HEK293 (cell line): ENCODE results near the gene MTHFD1L.

Source experiments
- ZBTB21 ChIP-seq: fragments of 450-650 bp; formaldehyde crosslinking; IDR thresholded peaks from 2 replicates; pipeline ENCODE4 v1.5.1; 2017; ENCODE audit warnings: missing biosample characterization, missing genetic modification characterization
- ZFP37 ChIP-seq: fragments of 450-650 bp; formaldehyde crosslinking; IDR thresholded peaks from 2 replicates; pipeline ENCODE4 v1.5.1; 2016; ENCODE audit warnings: missing biosample characterization, missing genetic modification characterization
- ZNF138 ChIP-seq: fragments of 450-650 bp; formaldehyde crosslinking; IDR thresholded peaks from 2 replicates; pipeline ENCODE4 v1.5.1; 2016; ENCODE audit warnings: missing biosample characterization, missing genetic modification characterization, borderline replicate concordance
- ZNF140 ChIP-seq: fragments of 450-650 bp; formaldehyde crosslinking; IDR thresholded peaks from 2 replicates; pipeline ENCODE4 v1.5.1; 2016; ENCODE audit warnings: missing biosample characterization, missing genetic modification characterization
- ZNF18 ChIP-seq: fragments of 450-650 bp; formaldehyde crosslinking; IDR thresholded peaks from 2 replicates; pipeline ENCODE4 v1.5.1; 2016; ENCODE audit warnings: missing biosample characterization, missing genetic modification characterization
- ZNF19 ChIP-seq: fragments of 450-650 bp; formaldehyde crosslinking; IDR thresholded peaks from 2 replicates; pipeline ENCODE4; 2016; ENCODE audit warnings: missing biosample characterization, missing genetic modification characterization, low read depth
- ZNF202 ChIP-seq: fragments of 450-650 bp; formaldehyde crosslinking; IDR thresholded peaks from 2 replicates; pipeline ENCODE4 v1.5.1; 2016; ENCODE audit warnings: missing biosample characterization, missing genetic modification characterization, borderline replicate concordance
- ZNF266 ChIP-seq: fragments of 450-650 bp; formaldehyde crosslinking; IDR thresholded peaks from 2 replicates; pipeline ENCODE4 v1.5.1; 2016; ENCODE audit warnings: missing biosample characterization, missing genetic modification characterization, low read depth
- ZNF292 ChIP-seq: fragments of 450-650 bp; formaldehyde crosslinking; IDR thresholded peaks from 2 replicates; pipeline ENCODE4 v1.5.1; 2016; ENCODE audit warnings: low read depth, missing biosample characterization, missing genetic modification characterization, borderline replicate concordance
- ZNF404 ChIP-seq: fragments of 450-650 bp; formaldehyde crosslinking; IDR thresholded peaks from 2 replicates; pipeline ENCODE4 v1.5.1; 2017; ENCODE audit warnings: missing biosample characterization, missing genetic modification characterization
- ZNF433 ChIP-seq: fragments of 450-650 bp; formaldehyde crosslinking; IDR thresholded peaks from 2 replicates; pipeline ENCODE4 v1.5.1; 2016; ENCODE audit warnings: missing biosample characterization, missing genetic modification characterization, low read depth
- ZNF510 ChIP-seq: fragments of 450-650 bp; formaldehyde crosslinking; IDR thresholded peaks from 2 replicates; pipeline ENCODE4 v1.5.1; 2018; ENCODE audit warnings: mild to moderate bottlenecking, missing genetic modification characterization, missing biosample characterization; ENCODE audit not compliant: insufficient replicate concordance
- ZNF514 ChIP-seq: fragments of 450-650 bp; formaldehyde crosslinking; IDR thresholded peaks from 2 replicates; pipeline ENCODE4 v1.5.1; 2016; ENCODE audit warnings: missing biosample characterization, missing genetic modification characterization
- ZNF518A ChIP-seq: fragments of 450-650 bp; formaldehyde crosslinking; conservative IDR thresholded peaks from 2 replicates; pipeline ENCODE4 v1.5.1; 2016; ENCODE audit warnings: low read depth, missing biosample characterization, missing genetic modification characterization
- ZNF530 ChIP-seq: fragments of 450-650 bp; formaldehyde crosslinking; IDR thresholded peaks from 2 replicates; pipeline ENCODE4 v1.5.1; 2016; ENCODE audit warnings: low read depth, missing biosample characterization, missing genetic modification characterization
- ZNF558 ChIP-seq: fragments of 450-650 bp; formaldehyde crosslinking; IDR thresholded peaks from 2 replicates; pipeline ENCODE4 v1.5.1; 2016; ENCODE audit warnings: missing biosample characterization, missing genetic modification characterization
- ZNF623 ChIP-seq: fragments of 450-650 bp; formaldehyde crosslinking; IDR thresholded peaks from 2 replicates; pipeline ENCODE4 v1.5.1; 2016; ENCODE audit warnings: missing biosample characterization, missing genetic modification characterization
- ZNF654 ChIP-seq: fragments of 450-650 bp; formaldehyde crosslinking; IDR thresholded peaks from 2 replicates; pipeline ENCODE4 v1.5.1; 2016; ENCODE audit warnings: low read depth, missing biosample characterization, missing genetic modification characterization
- ZNF664 ChIP-seq: fragments of 450-650 bp; formaldehyde crosslinking; IDR thresholded peaks from 2 replicates; pipeline ENCODE4 v1.5.1; 2016; ENCODE audit warnings: missing biosample characterization, missing genetic modification characterization
- ZNF791 ChIP-seq: fragments of 450-650 bp; formaldehyde crosslinking; IDR thresholded peaks from 2 replicates; pipeline ENCODE4 v1.5.1; 2016; ENCODE audit warnings: missing biosample characterization, missing genetic modification characterization
- ZXDB ChIP-seq: fragments of 450-650 bp; formaldehyde crosslinking; IDR thresholded peaks from 2 replicates; pipeline ENCODE4 v1.5.1; 2016; ENCODE audit warnings: missing biosample characterization, missing genetic modification characterization
- TF ChIP-seq, protein P1 (sequence below): fragments of 450-650 bp; formaldehyde crosslinking; conservative IDR thresholded peaks from 2 replicates; pipeline ENCODE4 v1.5.1; 2016; ENCODE audit warnings: low read depth, missing biosample characterization, missing genetic modification characterization
- TF ChIP-seq, protein P2 (sequence below): fragments of 450-650 bp; formaldehyde crosslinking; IDR thresholded peaks from 2 replicates; pipeline ENCODE4 v1.5.1; 2016; ENCODE audit warnings: missing biosample characterization, missing genetic modification characterization, borderline replicate concordance

The MTHFD1L gene

GRCh38 chr6:151087055-151087454, 221.6 kb downstream of the MTHFD1L start (continued):
- peak; percentile 80 for TF ChIP-seq ZNF266 (tag by site-specific recombination)
- 0 out of 2 replicates have a peak, but pooled peaks have one; percentile 26 for TF ChIP-seq ZBTB21 (tag by site-specific recombination)
- peak; percentile 26; the same call in 1 of the 2 replicates for TF ChIP-seq ZNF791 (tag by site-specific recombination)
- TF ChIP-seq ZNF664 (tag by site-specific recombination) = peak; percentile 67; the same call in 1 of the 2 replicates
- TF ChIP-seq ZNF292 (tag by site-specific recombination) = peak; percentile 76; the same call in 1 of the 2 replicates
- peak; percentile 53; the same call in 1 of the 2 replicates for TF ChIP-seq ZFP37 (tag by site-specific recombination)
- peak; percentile 91 for TF ChIP-seq ZNF140 (tag by site-specific recombination)
- TF ChIP-seq ZNF530 = peak; percentile 44; the same call in 1 of the 2 replicates
- TF ChIP-seq, protein P1, sequence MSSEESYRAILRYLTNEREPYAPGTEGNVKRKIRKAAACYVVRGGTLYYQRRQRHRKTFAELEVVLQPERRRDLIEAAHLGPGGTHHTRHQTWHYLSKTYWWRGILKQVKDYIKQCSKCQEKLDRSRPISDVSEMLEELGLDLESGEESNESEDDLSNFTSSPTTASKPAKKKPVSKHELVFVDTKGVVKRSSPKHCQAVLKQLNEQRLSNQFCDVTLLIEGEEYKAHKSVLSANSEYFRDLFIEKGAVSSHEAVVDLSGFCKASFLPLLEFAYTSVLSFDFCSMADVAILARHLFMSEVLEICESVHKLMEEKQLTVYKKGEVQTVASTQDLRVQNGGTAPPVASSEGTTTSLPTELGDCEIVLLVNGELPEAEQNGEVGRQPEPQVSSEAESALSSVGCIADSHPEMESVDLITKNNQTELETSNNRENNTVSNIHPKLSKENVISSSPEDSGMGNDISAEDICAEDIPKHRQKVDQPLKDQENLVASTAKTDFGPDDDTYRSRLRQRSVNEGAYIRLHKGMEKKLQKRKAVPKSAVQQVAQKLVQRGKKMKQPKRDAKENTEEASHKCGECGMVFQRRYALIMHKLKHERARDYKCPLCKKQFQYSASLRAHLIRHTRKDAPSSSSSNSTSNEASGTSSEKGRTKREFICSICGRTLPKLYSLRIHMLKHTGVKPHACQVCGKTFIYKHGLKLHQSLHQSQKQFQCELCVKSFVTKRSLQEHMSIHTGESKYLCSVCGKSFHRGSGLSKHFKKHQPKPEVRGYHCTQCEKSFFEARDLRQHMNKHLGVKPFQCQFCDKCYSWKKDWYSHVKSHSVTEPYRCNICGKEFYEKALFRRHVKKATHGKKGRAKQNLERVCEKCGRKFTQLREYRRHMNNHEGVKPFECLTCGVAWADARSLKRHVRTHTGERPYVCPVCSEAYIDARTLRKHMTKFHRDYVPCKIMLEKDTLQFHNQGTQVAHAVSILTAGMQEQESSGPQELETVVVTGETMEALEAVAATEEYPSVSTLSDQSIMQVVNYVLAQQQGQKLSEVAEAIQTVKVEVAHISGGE (tag by site-specific recombination) = peak; percentile 73
- TF ChIP-seq, protein P2, sequence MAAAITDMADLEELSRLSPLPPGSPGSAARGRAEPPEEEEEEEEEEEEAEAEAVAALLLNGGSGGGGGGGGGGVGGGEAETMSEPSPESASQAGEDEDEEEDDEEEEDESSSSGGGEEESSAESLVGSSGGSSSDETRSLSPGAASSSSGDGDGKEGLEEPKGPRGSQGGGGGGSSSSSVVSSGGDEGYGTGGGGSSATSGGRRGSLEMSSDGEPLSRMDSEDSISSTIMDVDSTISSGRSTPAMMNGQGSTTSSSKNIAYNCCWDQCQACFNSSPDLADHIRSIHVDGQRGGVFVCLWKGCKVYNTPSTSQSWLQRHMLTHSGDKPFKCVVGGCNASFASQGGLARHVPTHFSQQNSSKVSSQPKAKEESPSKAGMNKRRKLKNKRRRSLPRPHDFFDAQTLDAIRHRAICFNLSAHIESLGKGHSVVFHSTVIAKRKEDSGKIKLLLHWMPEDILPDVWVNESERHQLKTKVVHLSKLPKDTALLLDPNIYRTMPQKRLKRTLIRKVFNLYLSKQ = peak; percentile 83; the same call in 1 of the 2 replicates
- TF ChIP-seq ZNF518A = peak; percentile 92
- TF ChIP-seq ZNF433 (tag by site-specific recombination) = peak; percentile 50; the same call in 1 of the 2 replicates
- peak; percentile 50 for TF ChIP-seq ZNF654 (tag by site-specific recombination)
- peak; percentile 58; the same call in 1 of the 2 replicates for TF ChIP-seq ZNF138 (tag by site-specific recombination)
- peak; percentile 74; the same call in 1 of the 2 replicates for TF ChIP-seq ZNF404 (tag by site-specific recombination)
- peak; percentile 78 for TF ChIP-seq ZNF623
- TF ChIP-seq ZXDB (tag by site-specific recombination) = peak; percentile 52; the same call in 1 of the 2 replicates
- TF ChIP-seq ZNF510 = peak; percentile 82
- TF ChIP-seq ZNF18 (tag by site-specific recombination) = 0 out of 2 replicates have a peak, but pooled peaks have one; percentile 34
- TF ChIP-seq ZNF202 (tag by site-specific recombination) = peak; percentile 67; the same call in 1 of the 2 replicates
- peak; percentile 75; the same call in 1 of the 2 replicates for TF ChIP-seq ZNF514 (tag by site-specific recombination)
- TF ChIP-seq ZNF558 = peak; percentile 66; the same call in 1 of the 2 replicates
- TF ChIP-seq ZNF19 (tag by site-specific recombination) = 0 out of 2 replicates have a peak, but pooled peaks have one; percentile 22
